Coronary artery (tissue), 2 donors: ENCODE measurements around the gene TIMP3.
A peak's percentile ranks its signal among the peaks of the same experiment; 100 is the strongest.
"Not testable (repeated sequence)": the region's sequence is repeated elsewhere in the genome, so short reads cannot be mapped to it uniquely, and the experiment has no call there.

ENCODE experiments used
- DNase-seq: peaks from one replicate; pipeline ENCODE4 v3.0.0-alpha.2; 2017; ENCODE audit warnings: low spot score
- H3K27ac ChIP-seq, 2 donors: fragments of 200-600 bp; sonication (generic); one replicate each; pipeline ENCODE4 v1.5.1; 2016 to 2019
- H3K4me3 ChIP-seq: fragments of 200-600 bp; sonication (generic); 2 replicates; pipeline ENCODE4 v1.5.1; 2016; ENCODE audit warnings: mild to moderate bottlenecking, moderate library complexity
- CTCF ChIP-seq: fragments of 200-600 bp; sonication (generic); IDR thresholded peaks from one replicate; pipeline ENCODE4 v1.5.1; 2019; ENCODE audit warnings: antibody characterized with exemption

Gene TIMP3

GRCh38 chr22:32801537-32802236, at the start of gene TIMP3:
TSS of gene TIMP3 (plus strand) at chr22:32801705. CDS start at chr22:32802002, 297 bp downstream.
- TF ChIP-seq CTCF, result no peak
- Histone ChIP-seq H3K27ac (peak within 1 kb of the TSS; percentile 87 to 93), H3K4me3 (peak within 1 kb of the TSS; percentile 94)
- peak; percentile 87 for DNase-seq

GRCh38 chr22:32752326-32752725, 49.2 kb upstream of the TIMP3 start:
- no peak overlapping the region for H3K4me3 ChIP-seq

GRCh38 chr22:32752816-32753520, 48.5 kb upstream of the TIMP3 start:
- H3K27ac ChIP-seq, result peak overlapping the region in 1 of 2 donors; percentile 21
- no peak for DNase-seq
- TF ChIP-seq CTCF, result no peak
- H3K4me3 ChIP-seq, result no peak overlapping the region

More at GRCh38 chr22:32752326-32752725, 49.2 kb upstream of the TIMP3 start:
- no peak for TF ChIP-seq CTCF
- DNase-seq, result no peak
- H3K27ac ChIP-seq, result no peak overlapping the region

- peak overlapping the region in 1 of 2 donors; percentile 21 for H3K27ac ChIP-seq
- no peak for DNase-seq
- TF ChIP-seq CTCF, result no peak
- no peak overlapping the region for H3K4me3 ChIP-seq
These were observed 47.9 kb upstream of the TIMP3 start for GRCh38 chr22:32753591-32753990.

- no peak for DNase-seq
- peak overlapping the region in 1 of 2 donors; percentile 64 for H3K27ac ChIP-seq
- no peak for TF ChIP-seq CTCF
- no peak overlapping the region for H3K4me3 ChIP-seq
These were observed 47.0 kb upstream of the TIMP3 start for GRCh38 chr22:32754413-32755041.

GRCh38 chr22:32757086-32757762, 44.3 kb upstream of the TIMP3 start:
- H3K4me3 ChIP-seq, H3K27ac ChIP-seq, DNase-seq: not testable (repeated sequence)

- no peak for TF ChIP-seq CTCF
- Histone ChIP-seq H3K27ac (no peak overlapping the region), H3K4me3 (no peak overlapping the region)
- no peak for DNase-seq
These were observed 42.6 kb upstream of the TIMP3 start for GRCh38 chr22:32758866-32759385.
